K562 (cell line): ENCODE results near the gene FHL5. TPM values are rescaled to one million over a fixed set of nuclear protein-coding genes. Genes with fewer than 3 reads are reported as not detected.

Experiments used
- ARID1B ChIP-seq: fragments of 450-650 bp; IDR thresholded peaks from 2 replicates; pipeline ENCODE4 v1.6.1; 2016; ENCODE audit warnings: antibody characterized with exemption, mild to moderate bottlenecking, inconsistent platforms
- CEBPG ChIP-seq, 3 experiments: fragments of 200-800 bp in 1 of 3; sonication (Bioruptor generic) in 1 of 3; sonication (generic) in 1 of 3; formaldehyde crosslinking in 1 of 3; IDR thresholded peaks in 2 of 3; conservative IDR thresholded peaks in 1 of 3; 2 replicates each; pipeline versions ENCODE4 v1.6.1 to v1.8.0; 2016 to 2022; ENCODE audit warnings: missing compliant biosample characterization in 2 of 3, missing genetic modification characterization in 2 of 3, mild to moderate bottlenecking in 1 of 3, missing genetic modification reagents in 1 of 3
- CSDE1 ChIP-seq, 2 experiments: fragments of 450-650 bp; IDR thresholded peaks; 2 replicates each; pipeline ENCODE4 v1.6.1; 2016; ENCODE audit warnings: mild to moderate bottlenecking in 1 of 2
- CTCF ChIP-seq, 3 experiments: IDR thresholded peaks in 2 of 3; conservative IDR thresholded peaks in 1 of 3; 2 replicates each; pipeline ENCODE4 v1.5.1; 2011 to 2012; ENCODE audit warnings: low read length in 3 of 3, mild to moderate bottlenecking in 3 of 3, control low read depth in 2 of 3, improper control_type of control experiment in 1 of 3, inconsistent platforms in 1 of 3, low read depth in 1 of 3, mixed read lengths in 1 of 3, moderate library complexity in 1 of 3; ENCODE audit not compliant: insufficient read depth in 2 of 3
- FOSL1 ChIP-seq: fragments of 200-800 bp; sonication (Bioruptor generic); conservative IDR thresholded peaks from 2 replicates; pipeline ENCODE4 v1.6.1; 2016; ENCODE audit warnings: missing genetic modification characterization, missing compliant biosample characterization
- SIN3A ChIP-seq, 2 experiments: fragments of 150-350 bp in 1 of 2; IDR thresholded peaks; 2 replicates each; pipeline ENCODE4 v1.6.1; 2011 to 2016; ENCODE audit warnings: borderline replicate concordance in 2 of 2, low read depth in 2 of 2, low read length in 2 of 2, mild to moderate bottlenecking in 2 of 2, moderate library complexity in 2 of 2; ENCODE audit not compliant: control insufficient read depth in 1 of 2
- SMARCC2 ChIP-seq: fragments of 450-650 bp; IDR thresholded peaks from 2 replicates; pipeline ENCODE4 v1.6.1; 2017; ENCODE audit warnings: antibody characterized with exemption, moderate library complexity, mild to moderate bottlenecking, low read depth
- SREBF2 ChIP-seq: sonication (generic); formaldehyde crosslinking; IDR thresholded peaks from 2 replicates; pipeline ENCODE4 v1.4.0; 2020; ENCODE audit warnings: mild to moderate bottlenecking, missing genetic modification reagents
- VEZF1 ChIP-seq: fragments of 200-800 bp; sonication (Bioruptor generic); IDR thresholded peaks from 2 replicates; pipeline ENCODE4 v1.6.1; 2017; ENCODE audit warnings: missing genetic modification characterization, missing compliant biosample characterization
- XRCC4 ChIP-seq: IDR thresholded peaks from one replicate; pipeline ENCODE4 v1.6.1; 2011; ENCODE audit not compliant: insufficient read depth, insufficient read length; ENCODE audit errors: extremely low read depth
- YY1 ChIP-seq, 3 experiments: IDR thresholded peaks; 2 replicates each; pipeline ENCODE4 v1.6.1; 2011; ENCODE audit warnings: low read length in 2 of 3, mild to moderate bottlenecking in 2 of 3, moderate library complexity in 2 of 3, borderline replicate concordance in 1 of 3, control low read depth in 1 of 3, low read depth in 1 of 3; ENCODE audit not compliant: insufficient read depth in 3 of 3, insufficient replicate concordance in 2 of 3, control insufficient read depth in 1 of 3, insufficient read length in 1 of 3; ENCODE audit errors: extremely low read depth in 1 of 3
- ZBTB33 ChIP-seq: sonication (generic); formaldehyde crosslinking; IDR thresholded peaks from 2 replicates; pipeline ENCODE4 v1.8.1; 2023; ENCODE audit warnings: mild to moderate bottlenecking, missing genetic modification reagents
- ZFP1 ChIP-seq: fragments of 450-650 bp; formaldehyde crosslinking; IDR thresholded peaks from 2 replicates; pipeline ENCODE4 v1.4.0; 2020; ENCODE audit warnings: mild to moderate bottlenecking, mixed read lengths
- ZNF124 ChIP-seq: sonication (generic); formaldehyde crosslinking; IDR thresholded peaks from 2 replicates; pipeline ENCODE4 v1.8.1; 2022; ENCODE audit warnings: missing genetic modification reagents
- ZNF444 ChIP-seq: fragments of 250-450 bp; sonication (Bioruptor Pico); IDR thresholded peaks from 2 replicates; pipeline ENCODE4 v1.4.0; 2020; ENCODE audit warnings: mild to moderate bottlenecking, moderate library complexity
- ZNF668 ChIP-seq: fragments of 250-450 bp; sonication (Bioruptor Pico); IDR thresholded peaks from 2 replicates; pipeline ENCODE4 v1.8.0; 2022; ENCODE audit warnings: mild to moderate bottlenecking, inconsistent platforms
- ZNF740 ChIP-seq, 3 experiments: fragments of 200-800 bp in 1 of 3; sonication (Bioruptor generic) in 1 of 3; sonication (generic) in 1 of 3; formaldehyde crosslinking in 1 of 3; IDR thresholded peaks; 2 replicates each; pipeline versions ENCODE4 v1.6.1 to v1.8.0; 2016 to 2022; ENCODE audit warnings: mild to moderate bottlenecking in 2 of 3, missing compliant biosample characterization in 2 of 3, missing genetic modification characterization in 2 of 3, missing genetic modification reagents in 1 of 3
- polyA plus RNA-seq, 8 experiments: library from polyadenylated mRNA; depleted of rRNA in 4 of 8; stranded (reverse) in 5 of 8; unstranded in 3 of 8; fragments of >200 nt; fragmentation: Nextera tagmentation in 2 of 8; fragmentation: Illumina TruSeq in 1 of 8; extraction: Ambion mirVana in 2 of 8; extraction: Trizol in 1 of 8; gene quantifications; 2 replicates each; pipeline versions ENCODE4 v1.2.1 to v1.2.3, GENCODE V29; 2011 to 2014; ENCODE audit warnings: inconsistent platforms in 1 of 8, missing spikeins in 1 of 8
- total RNA-seq, 7 experiments: library from RNA; depleted of rRNA in 6 of 7; stranded (reverse); fragments of >200 nt in 6 of 7; fragmentation: Illumina TruSeq in 2 of 7; extraction: Trizol in 2 of 7; gene quantifications; 2 replicates each; pipeline versions ENCODE4 v1.2.1 to v1.2.3, GENCODE V29; 2011 to 2021; ENCODE audit warnings: low replicate concordance in 1 of 7

Gene FHL5
- total and polyA plus RNA-seq, 9 of the 15 experiments (the other 6 are each of a cell fraction or from before 2014, with no cell fraction given), result not detected

- TF ChIP-seq SMARCC2, result no peak
- no peak for TF ChIP-seq CEBPG (CRISPR knock-in tag; IDR thresholded peaks at IDR 0.05)
- TF ChIP-seq CEBPG (tag; conservative IDR thresholded peaks at IDR 0.05 in 1 of 2, IDR thresholded peaks at IDR 0.05 in 1 of 2), result 0 out of 4 replicates have a peak, but pooled peaks of 1 of the 2 experiments have one; percentile 25
- TF ChIP-seq XRCC4, result no peak
- 0 out of 2 replicates have a peak, but pooled peaks have one; percentile 71 for TF ChIP-seq ZNF444 (CRISPR knock-in tag)
- no peak for TF ChIP-seq CTCF (IDR thresholded peaks at IDR 0.05 in 2 of 3, conservative IDR thresholded peaks at IDR 0.05 in 1 of 3; ENCODE audit: insufficient read depth in 2 of 3, low read depth in 1 of 3, low read length in 3 of 3)
- peak; percentile 47 for TF ChIP-seq ARID1B
- no peak for TF ChIP-seq ZNF124 (CRISPR knock-in tag)
- TF ChIP-seq ZFP1 (CRISPR knock-in tag), result 0 out of 2 replicates have a peak, but pooled peaks have one; percentile 33
- TF ChIP-seq SREBF2 (CRISPR knock-in tag), result no peak
- TF ChIP-seq ZNF668 (CRISPR knock-in tag), result peak; percentile 70; the same call in 1 of the 2 replicates
- no peak for TF ChIP-seq YY1 (IDR thresholded peaks at IDR 0.05; ENCODE audit: borderline replicate concordance in 1 of 3, control insufficient read depth in 1 of 3, extremely low read depth in 1 of 3, insufficient read depth in 3 of 3, insufficient read length in 1 of 3, insufficient replicate concordance in 2 of 3, low read depth in 1 of 3, low read length in 2 of 3)
- TF ChIP-seq SIN3A (IDR thresholded peaks at IDR 0.05; ENCODE audit: borderline replicate concordance in 2 of 2, control insufficient read depth in 1 of 2, low read depth in 2 of 2, low read length in 2 of 2), result no peak
- TF ChIP-seq CSDE1 (IDR thresholded peaks at IDR 0.05), result no peak
- no peak for TF ChIP-seq ZNF740 (CRISPR knock-in tag; IDR thresholded peaks at IDR 0.05)
- TF ChIP-seq ZNF740 (tag; IDR thresholded peaks at IDR 0.05), result peak in 1 of 2 experiments; percentile 79; a peak in 1 of 4 replicates
- peak; percentile 67 for TF ChIP-seq FOSL1
- no peak for TF ChIP-seq ZBTB33 (CRISPR knock-in tag)
- TF ChIP-seq VEZF1 (CRISPR knock-in tag), result no peak; the same call in 1 of the 2 replicates
Measured at GRCh38 chr6:96520171-96521115, 42.5 kb upstream of the FHL5 start (continued).
